ENCODE results near the gene ABCA6. TPM values are rescaled to one million over a fixed set of nuclear protein-coding genes. Genes with fewer than 3 reads are reported as not detected.

The ABCA6 gene
- total and polyA plus RNA-seq, 2 donors (not counting 1 experiment from before 2014, with no cell fraction given): 4.2 to 12.9 TPM

DNA sequence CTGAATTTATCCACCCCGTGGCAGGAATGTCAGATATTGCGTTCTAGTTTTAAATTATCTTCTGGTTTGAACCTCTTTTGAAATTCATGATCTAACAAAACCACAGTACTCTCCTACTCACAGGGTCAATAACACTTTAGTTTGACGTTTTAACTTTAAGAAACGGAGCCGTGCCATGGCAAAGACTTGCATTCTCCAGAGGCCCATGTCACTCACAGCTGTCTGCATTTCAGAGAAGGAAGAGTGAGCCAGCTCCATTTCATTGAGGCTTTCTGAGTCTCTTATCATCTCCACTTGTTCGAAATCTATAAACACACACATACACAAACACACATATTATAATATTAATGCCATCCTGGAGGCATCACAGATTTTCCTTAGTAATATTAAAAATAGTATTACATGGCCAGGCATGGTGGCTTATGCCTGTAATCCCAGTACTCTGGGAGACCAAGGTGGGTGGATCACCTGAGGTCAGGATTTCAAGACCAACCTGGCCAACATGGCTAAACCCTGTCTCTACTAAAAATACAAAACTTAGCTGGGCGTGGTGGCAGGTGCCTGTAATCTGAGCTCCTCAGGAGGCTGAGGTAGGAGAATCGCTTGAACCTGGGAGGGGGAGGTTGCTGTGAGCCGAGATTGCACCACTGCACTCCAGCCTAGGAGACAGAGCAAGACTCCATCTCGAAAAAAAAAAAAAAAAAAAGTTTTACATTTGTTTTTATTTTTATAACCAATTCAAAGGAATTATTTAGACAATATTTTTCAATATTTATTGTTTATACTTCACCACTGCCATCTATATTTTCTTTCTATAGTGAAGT lies 35.6 kb downstream of the ABCA6 start:
- Histone ChIP-seq H3K4me1 (ENCODE audit: control insufficient read depth, extremely low read depth, insufficient read depth, low read length) (no peaks in the 10 kb centered on the region), H3K27me3 (ENCODE audit: control insufficient read depth, insufficient read depth, low read length) (no peaks in the 10 kb centered on the region), H3K9me3 (ENCODE audit: control insufficient read depth, insufficient read depth, low read depth, low read length) (no peaks in the 10 kb centered on the region), H3K4me2 (ENCODE audit: extremely low read depth, insufficient read depth, low read length) (no peak overlapping the region), H3K36me3 (ENCODE audit: control insufficient read depth, insufficient read depth, low read length) (no peaks in the 10 kb centered on the region), H4K20me1 (ENCODE audit: control insufficient read depth, extremely low read depth, insufficient read depth, low read length) (no peaks in the 10 kb centered on the region), H2AFZ (ENCODE audit: low read length) (peak overlapping the region; percentile 11), H3K27ac (ENCODE audit: insufficient read depth, low read length) (no peak overlapping the region), H3K9ac (ENCODE audit: insufficient read depth, low read length) (no peak overlapping the region), H3K4me3 (replicated peaks in 1 of 4; ENCODE audit: control extremely low read depth in 1 of 4, insufficient read depth in 1 of 4, low read depth in 3 of 4, low read length in 4 of 4) (no peak overlapping the region), H3K79me2 (ENCODE audit: control insufficient read depth, insufficient read depth, low read length) (no peaks in the 10 kb centered on the region)
- no peak for DNase-seq (ENCODE audit: low read depth in 2 of 2)
- TF ChIP-seq CTCF (conservative IDR thresholded peaks at IDR 0.05 in 1 of 2, IDR thresholded peaks at IDR 0.05 in 1 of 2; ENCODE audit: low read depth in 1 of 2, low read length in 2 of 2) (no peak), EZH2 (IDR thresholded peaks at IDR 0.05; ENCODE audit: low read length, missing control alignments) (no peak)

GRCh38 chr17:69103557-69104233 lies 38.0 kb downstream of the ABCA6 start:
- Histone ChIP-seq H3K79me2 (ENCODE audit: control insufficient read depth, insufficient read depth, low read length) (no peaks in the 10 kb centered on the region), H3K4me3 (replicated peaks in 1 of 4; ENCODE audit: control extremely low read depth in 1 of 4, insufficient read depth in 1 of 4, low read depth in 3 of 4, low read length in 4 of 4) (no peak overlapping the region), H3K9ac (ENCODE audit: insufficient read depth, low read length) (no peak overlapping the region), H3K4me1 (ENCODE audit: control insufficient read depth, extremely low read depth, insufficient read depth, low read length) (no peaks in the 10 kb centered on the region), H3K9me3 (ENCODE audit: control insufficient read depth, insufficient read depth, low read depth, low read length) (no peaks in the 10 kb centered on the region), H3K4me2 (ENCODE audit: extremely low read depth, insufficient read depth, low read length) (no peak overlapping the region), H2AFZ (ENCODE audit: low read length) (no peak overlapping the region), H3K27ac (ENCODE audit: insufficient read depth, low read length) (no peak overlapping the region), H3K36me3 (ENCODE audit: control insufficient read depth, insufficient read depth, low read length) (no peaks in the 10 kb centered on the region), H4K20me1 (ENCODE audit: control insufficient read depth, extremely low read depth, insufficient read depth, low read length) (no peaks in the 10 kb centered on the region), H3K27me3 (ENCODE audit: control insufficient read depth, insufficient read depth, low read length) (no peaks in the 10 kb centered on the region)
- DNase-seq (ENCODE audit: low read depth in 2 of 2): no peak
- TF ChIP-seq EZH2 (IDR thresholded peaks at IDR 0.05; ENCODE audit: low read length, missing control alignments) (no peak), CTCF (conservative IDR thresholded peaks at IDR 0.05 in 1 of 2, IDR thresholded peaks at IDR 0.05 in 1 of 2; ENCODE audit: low read depth in 1 of 2, low read length in 2 of 2) (no peak)

DNA sequence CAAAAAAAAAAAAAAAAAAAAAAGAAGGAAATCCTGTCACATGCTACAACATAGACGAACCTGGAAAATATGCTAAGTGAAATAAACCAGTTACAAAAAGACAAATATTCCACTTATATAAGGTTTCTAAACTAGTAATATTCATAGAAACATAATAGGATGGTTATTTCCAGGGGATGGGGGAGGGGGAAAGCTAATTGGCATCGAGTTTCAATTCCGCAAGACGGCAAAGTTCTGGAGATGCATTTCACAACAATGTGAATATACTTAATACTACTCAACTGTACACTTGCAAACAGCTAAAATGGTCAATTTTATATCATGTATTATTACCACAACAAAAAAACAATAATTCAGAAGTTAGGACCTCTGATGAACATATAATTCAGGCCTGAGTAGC lies 43.1 kb downstream of the ABCA6 start:
- no peak overlapping the region for H3K9ac ChIP-seq (ENCODE audit: insufficient read depth, low read length)
- no peaks in the 10 kb centered on the region for H4K20me1 ChIP-seq (ENCODE audit: control insufficient read depth, extremely low read depth, insufficient read depth, low read length)
- no peak for TF ChIP-seq EZH2 (IDR thresholded peaks at IDR 0.05; ENCODE audit: low read length, missing control alignments)
- TF ChIP-seq CTCF (conservative IDR thresholded peaks at IDR 0.05 in 1 of 2, IDR thresholded peaks at IDR 0.05 in 1 of 2; ENCODE audit: low read depth in 1 of 2, low read length in 2 of 2): no peak
- H2AFZ ChIP-seq (ENCODE audit: low read length): no peak overlapping the region
- no peak overlapping the region for H3K4me3 ChIP-seq (replicated peaks in 1 of 4; ENCODE audit: control extremely low read depth in 1 of 4, insufficient read depth in 1 of 4, low read depth in 3 of 4, low read length in 4 of 4)
- H3K4me1 ChIP-seq (ENCODE audit: control insufficient read depth, extremely low read depth, insufficient read depth, low read length): no peaks in the 10 kb centered on the region
- no peaks in the 10 kb centered on the region for H3K36me3 ChIP-seq (ENCODE audit: control insufficient read depth, insufficient read depth, low read length)
- H3K4me2 ChIP-seq (ENCODE audit: extremely low read depth, insufficient read depth, low read length): no peak overlapping the region
- no peak overlapping the region for H3K27ac ChIP-seq (ENCODE audit: insufficient read depth, low read length)
- no peaks in the 10 kb centered on the region for H3K79me2 ChIP-seq (ENCODE audit: control insufficient read depth, insufficient read depth, low read length)
- H3K9me3 ChIP-seq (ENCODE audit: control insufficient read depth, insufficient read depth, low read depth, low read length): no peaks in the 10 kb centered on the region
- H3K27me3 ChIP-seq (ENCODE audit: control insufficient read depth, insufficient read depth, low read length): no peaks in the 10 kb centered on the region
- no peak for DNase-seq (ENCODE audit: low read depth in 2 of 2)
